ENCODE results near the gene FMN2.
"Not testable (repeated sequence)": the region's sequence is repeated elsewhere in the genome, so short reads cannot be mapped to it uniquely, and the experiment has no call there.

FMN2 gene

DNA sequence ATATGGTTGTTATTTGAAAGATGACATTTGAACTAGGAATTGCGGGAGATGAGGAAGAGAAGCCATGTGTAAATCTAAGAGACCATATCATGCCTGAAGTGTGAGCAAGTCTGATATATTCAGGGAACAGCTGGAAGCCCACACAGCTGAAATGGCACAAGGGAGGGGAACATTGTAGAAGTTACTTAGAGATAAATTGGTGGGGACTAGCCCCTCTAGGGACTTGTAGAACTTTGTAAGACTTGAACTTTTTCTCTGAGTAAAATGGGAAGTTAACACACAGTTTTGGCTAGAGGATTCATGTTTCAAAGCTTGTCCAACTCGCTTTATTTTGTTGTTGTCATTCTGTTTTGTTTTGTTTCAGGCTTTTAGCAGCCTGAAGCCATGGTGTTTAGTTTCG is 216.4 kb downstream of the FMN2 start:
- no peak for DNase-seq (ENCODE audit: low read depth in 3 of 3, low spot score in 1 of 3)

DNA sequence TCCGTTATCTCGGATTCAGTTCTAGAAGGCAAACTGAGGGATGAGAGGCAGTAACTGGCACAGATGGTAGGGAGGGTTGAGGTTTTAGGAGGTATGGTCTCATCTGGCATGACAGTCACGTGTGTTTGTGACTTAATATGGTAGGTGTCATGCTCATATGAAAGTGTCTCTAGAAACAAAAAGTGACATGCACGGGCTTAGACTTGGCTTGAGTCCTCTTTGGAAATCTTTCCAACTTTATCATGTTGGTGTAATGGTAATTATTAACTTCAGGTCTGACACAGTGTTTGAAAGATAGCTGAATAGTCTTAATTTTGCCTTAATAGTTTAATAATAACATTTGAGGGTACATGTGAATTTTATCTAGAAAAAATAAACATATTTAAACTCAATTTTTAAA is 218.1 kb downstream of the FMN2 start:
- no peak for DNase-seq (ENCODE audit: low read depth in 3 of 3, low spot score in 1 of 3)

DNA sequence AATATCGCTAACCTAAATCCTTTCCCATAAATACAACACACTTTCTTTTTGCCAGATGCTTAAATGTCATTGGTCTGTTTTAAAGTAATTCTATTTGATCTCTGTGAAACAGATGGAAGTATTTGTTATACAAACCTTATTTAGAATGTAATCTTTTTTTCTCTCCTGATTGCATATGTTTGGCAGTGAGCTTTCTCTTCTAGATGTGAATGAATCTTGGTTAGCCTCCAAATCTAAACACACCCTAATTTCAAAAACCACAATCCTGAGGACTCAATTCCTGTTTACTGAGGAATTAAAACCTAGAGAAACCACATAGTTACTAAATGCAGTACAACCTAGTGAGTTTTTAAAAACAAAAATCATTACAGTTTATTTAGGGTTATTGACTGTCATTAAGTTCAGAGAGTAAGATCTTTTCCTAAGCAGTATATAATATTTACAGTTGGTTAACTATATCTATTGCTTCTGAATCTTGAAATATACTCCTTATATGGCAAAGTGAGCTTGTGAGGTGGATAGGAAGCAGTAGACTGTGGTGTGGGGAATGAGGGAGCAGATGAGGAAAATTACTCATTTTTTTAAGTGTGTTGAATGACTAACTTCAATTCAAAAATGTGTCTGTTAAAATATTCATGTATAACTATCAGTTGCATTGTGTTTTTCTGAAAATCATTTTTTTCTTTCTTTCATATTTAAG is 218.7 kb downstream of the FMN2 start:
- no peak for DNase-seq (ENCODE audit: low read depth in 3 of 3, low spot score in 1 of 3)

DNA sequence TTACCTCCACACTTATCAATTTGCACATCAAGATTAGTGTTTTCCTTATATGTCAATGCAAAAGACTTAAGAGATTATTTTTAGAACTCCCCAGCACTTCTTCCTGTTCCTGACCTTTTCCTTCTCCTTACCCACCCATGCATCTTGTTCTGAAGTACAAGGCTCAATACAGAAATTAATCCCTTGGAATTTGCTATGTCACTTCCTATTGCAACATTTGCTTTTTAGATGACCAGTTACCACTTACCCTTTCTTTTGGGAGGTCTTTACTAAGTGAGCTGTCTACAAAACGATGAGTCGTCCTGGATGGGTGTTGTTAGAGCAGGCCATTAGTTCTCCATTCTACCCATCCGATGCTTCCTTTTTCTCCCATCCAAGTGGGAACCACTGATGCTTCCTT is 221.2 kb downstream of the FMN2 start:
- DNase-seq (ENCODE audit: low read depth in 3 of 3, low spot score in 1 of 3), result no peak

DNA sequence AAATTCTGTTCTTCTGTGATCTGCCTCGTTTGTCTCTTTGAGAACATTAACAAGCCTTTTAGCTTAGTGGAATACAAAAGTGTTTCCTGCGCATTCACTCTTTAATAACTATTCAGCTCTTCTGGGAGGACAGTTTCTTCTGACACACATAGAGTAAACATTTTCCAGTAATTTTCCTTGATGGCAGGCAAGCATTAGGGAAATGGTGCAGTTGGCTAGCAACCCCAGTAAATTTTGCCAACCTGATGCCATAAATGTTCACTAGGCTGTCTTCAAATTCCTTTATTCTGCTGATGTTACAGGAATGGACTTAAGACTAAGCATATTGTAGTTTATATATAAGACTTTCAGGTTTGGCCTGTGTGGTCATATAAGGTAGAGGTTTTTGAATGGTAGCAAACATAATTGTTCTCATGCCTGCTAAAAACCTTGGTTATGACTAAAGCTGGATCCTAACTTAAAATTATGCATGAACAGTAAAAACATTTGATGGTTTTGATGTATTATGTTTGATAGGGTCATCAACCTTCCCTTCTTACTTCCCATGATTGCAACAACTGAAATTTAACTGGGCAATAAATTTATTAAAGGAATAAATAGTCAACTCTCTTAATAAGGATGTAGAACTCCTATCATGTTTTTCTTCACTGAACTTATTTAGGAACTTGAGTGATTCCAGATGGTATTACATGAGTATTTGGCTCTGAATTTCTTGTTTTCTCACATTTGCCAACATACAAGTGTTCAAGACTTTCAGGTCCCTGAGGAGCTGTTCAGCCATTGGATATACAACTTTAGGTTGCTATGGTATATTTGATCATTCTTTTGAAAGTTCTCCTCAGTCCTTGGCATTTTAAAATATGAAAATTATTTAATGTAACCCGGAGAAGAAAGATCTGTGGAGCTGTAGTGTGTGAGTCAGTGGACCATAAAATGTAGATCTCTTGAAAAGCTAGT is 223.4 kb downstream of the FMN2 start:
- no peak for DNase-seq (ENCODE audit: low read depth in 3 of 3, low spot score in 1 of 3)

DNA sequence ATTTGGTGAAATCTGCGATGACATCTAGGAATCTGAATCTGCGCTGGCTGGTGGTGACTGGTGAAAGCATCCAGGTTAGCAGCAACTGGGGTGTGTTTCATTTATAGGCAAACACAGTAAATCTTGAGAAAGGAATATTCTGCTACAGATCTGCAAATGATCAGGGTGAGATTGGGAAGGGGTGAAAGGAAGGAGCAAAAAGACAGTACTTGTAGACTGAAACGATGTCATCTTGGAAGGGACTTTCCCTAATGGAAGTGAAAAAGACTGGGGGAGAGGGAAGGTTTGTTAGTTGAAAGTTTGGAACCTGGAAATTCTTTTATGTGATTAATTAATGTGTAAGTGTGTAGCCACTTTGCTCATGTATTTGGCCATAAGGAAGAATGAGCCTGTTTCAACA is 228.3 kb downstream of the FMN2 start:
- DNase-seq (ENCODE audit: low read depth in 3 of 3, low spot score in 1 of 3), result no peak

DNA sequence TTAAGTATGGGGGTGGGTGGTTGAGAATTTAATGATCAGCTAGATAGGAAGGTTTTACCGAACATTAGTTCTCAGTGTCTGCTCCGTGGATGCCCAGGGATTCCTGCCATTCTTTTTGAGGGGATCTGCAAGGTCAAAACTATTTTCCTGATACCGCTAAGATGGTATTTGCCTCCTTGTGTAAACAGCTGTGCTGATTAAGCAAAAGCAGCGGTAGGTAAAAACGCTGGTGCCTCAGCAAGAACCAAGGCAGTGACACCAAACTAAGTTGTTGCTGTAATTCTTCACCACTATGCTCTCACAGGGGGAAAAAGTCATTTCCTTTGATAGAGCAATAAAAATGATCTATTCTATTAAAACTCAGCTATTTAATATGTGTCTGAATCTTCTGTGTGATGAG is 229.0 kb downstream of the FMN2 start:
- DNase-seq (ENCODE audit: low read depth in 3 of 3, low spot score in 1 of 3), result no peak

DNA sequence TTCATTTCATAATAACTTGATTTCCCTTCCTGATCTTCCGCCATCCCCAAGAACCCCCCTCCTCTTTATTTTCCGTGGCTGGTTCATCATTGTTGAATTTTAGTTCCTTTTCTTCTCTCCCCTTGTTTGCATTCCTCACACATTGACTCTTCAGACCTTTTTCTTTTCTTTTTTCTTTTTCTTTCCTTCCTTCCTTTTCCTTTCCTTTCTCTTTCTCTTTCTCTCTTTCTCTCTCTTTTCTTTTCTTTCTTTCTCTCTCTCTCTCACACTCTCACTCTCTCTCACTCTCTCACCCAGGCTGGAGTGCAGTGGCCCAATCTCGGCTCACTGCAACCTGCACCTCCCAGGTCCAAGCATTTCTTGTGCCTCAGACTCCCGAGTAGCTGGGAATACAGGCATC is 231.3 kb downstream of the FMN2 start:
- DNase-seq (ENCODE audit: low read depth in 3 of 3, low spot score in 1 of 3), result no peak

DNA sequence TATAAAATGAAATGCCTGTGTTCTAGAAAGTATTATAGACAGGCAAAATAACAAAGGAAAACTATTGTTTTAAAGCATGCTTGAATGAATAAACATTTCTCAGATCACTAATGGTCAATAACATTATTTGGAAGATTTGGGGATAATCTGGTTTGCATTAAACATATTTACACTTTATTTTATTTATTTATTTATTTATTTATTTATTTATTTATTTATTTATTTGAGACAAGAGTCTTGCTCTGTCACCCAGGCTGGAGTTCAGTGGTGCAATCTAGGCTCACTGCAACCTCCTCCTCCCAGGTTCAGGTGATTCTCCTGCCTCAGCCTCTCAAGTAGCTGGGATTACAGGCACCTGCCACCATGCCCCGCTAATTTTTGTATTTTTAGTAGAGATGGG is 236.7 kb downstream of the FMN2 start:
- not testable (repeated sequence) for DNase-seq (ENCODE audit: low read depth in 3 of 3, low spot score in 1 of 3)

DNA sequence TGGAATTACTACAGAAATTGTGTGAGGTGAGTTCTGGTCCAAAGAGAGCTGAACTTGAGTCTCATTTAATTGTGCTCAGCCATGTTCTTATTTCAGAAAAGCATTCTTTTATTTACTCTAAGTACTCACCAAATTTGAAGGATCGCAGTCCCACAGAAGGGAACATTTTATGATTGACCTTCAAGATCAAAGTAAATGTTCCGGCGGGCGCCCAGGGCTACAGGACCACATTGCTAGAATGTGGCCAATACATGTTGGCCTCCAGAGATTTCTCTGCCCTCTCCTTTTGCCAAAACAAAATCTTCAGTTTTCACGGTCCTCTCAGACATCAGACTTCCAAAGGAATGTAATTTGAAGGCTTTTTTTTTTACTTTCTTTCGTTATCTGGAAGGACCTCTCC is 237.8 kb downstream of the FMN2 start:
- no peak for DNase-seq (ENCODE audit: low read depth in 3 of 3, low spot score in 1 of 3)

DNA sequence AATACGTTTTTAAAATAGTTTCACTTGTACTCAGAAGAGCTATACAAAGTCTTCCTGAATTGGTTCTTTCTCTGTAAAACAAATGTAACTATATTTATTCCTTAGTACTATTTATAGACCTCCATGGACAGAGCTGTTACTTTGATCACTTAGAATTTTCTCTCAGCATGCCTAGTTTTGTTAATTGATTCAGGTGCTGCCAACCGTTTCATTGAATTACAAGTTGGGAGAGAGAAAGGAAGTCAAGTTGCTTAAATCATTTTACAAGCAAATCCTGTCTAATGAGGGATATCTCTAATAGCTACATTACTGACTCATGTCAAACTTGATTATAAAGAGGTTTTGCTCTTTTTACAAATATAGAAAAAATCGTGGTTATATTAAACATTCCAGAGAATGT is 241.0 kb downstream of the FMN2 start:
- DNase-seq (ENCODE audit: low read depth in 3 of 3, low spot score in 1 of 3), result no peak

DNA sequence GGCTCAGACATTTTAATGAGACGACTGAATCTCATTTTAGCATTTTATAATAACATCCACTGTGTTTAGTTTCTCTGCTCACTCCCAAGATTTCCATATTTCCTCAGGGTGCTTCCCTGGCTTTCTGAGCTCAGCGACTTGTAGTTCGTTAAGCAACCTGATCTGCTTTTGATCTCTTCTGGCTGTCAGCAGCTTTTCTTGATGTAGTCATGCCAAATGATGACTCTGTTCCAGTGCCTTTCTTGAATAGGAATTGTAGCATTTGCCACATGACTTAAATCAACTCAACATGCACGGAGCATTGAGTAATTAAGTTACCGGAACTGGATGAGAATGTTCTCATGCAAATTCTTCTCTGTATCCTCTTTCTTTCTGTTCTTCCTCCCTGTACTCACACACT is 246.1 kb downstream of the FMN2 start:
- no peak for DNase-seq (ENCODE audit: low read depth in 3 of 3, low spot score in 1 of 3)

DNA sequence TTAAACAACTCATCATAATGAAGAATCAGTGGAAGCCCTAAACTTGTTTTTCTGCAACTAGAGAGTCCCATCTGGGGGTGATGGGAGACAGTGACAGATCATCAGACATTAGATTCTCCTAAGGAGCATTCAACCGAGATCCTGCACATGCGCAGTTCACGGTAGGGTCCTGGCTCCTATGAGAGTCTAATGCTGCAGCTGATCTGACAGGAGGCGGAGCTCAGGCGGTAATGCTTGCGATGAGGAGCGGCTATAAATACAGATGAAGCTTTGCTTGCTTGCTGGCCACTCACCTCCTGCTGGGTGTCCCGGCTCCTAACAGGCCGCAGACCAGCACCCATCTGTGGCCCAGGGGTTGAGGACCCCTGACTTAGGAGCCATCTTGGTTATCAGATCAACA is 247.2 kb downstream of the FMN2 start:
- no peak for DNase-seq (ENCODE audit: low read depth in 3 of 3, low spot score in 1 of 3)

DNA sequence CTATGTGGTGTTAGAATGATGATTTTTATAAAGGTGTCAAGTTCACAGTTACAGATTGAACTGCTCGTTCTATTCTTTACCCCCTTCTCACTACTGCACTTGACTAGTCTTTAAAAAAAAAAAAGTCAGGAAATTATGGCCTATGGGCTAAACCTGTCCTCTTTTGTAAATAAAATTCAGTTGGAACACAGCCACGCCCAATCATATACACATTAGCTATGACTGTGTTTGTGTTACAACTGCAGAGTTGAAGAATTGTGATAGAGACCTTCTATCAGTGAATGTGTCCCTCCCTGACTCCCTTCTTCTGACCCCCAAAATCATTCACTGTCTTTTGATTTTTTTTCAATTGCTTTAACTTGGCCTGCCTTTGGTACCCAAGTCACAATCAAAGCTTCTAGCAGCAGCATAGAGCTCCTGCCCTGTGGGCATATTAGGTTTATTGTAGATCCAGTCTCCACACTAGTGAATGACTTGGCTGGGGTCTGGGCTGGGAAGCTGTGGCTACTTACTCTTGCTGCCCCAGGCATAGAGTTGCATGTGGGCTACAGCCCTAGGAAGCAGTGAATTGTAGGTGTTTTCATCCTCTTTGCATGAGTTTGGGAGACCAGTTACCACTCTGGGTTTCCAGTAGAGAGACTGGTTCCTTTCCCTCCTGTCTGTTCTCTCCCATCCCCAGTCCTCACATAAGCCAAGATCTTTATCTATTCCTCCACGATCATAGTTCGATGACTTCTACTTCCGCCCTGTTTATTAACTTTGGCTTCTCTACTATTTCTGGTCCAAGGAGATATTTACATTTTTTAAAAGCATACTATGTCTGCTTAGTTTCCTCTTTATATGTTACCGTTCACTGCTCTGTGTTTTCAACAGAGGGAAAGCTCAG is 249.9 kb downstream of the FMN2 start:
- no peak for DNase-seq (ENCODE audit: low read depth in 3 of 3, low spot score in 1 of 3)

DNA sequence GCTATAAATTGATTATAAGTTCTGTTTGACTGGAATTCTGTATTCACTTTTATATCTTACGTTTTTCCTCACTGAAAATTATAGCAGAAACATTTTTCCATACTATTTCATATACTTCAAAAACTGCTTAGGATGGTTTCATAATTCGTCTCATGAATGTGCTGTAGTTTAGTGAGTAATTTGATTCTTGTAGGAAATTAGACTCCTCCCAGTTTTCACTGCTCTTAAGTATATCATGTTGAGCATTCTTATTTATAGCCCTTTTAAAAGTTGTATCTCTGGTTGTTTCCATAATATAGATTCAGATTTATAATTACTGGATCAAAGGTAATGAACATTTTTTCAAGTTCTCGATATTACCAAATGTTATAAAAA is 250.6 kb downstream of the FMN2 start:
- DNase-seq (ENCODE audit: low read depth in 3 of 3, low spot score in 1 of 3), result no peak

DNA sequence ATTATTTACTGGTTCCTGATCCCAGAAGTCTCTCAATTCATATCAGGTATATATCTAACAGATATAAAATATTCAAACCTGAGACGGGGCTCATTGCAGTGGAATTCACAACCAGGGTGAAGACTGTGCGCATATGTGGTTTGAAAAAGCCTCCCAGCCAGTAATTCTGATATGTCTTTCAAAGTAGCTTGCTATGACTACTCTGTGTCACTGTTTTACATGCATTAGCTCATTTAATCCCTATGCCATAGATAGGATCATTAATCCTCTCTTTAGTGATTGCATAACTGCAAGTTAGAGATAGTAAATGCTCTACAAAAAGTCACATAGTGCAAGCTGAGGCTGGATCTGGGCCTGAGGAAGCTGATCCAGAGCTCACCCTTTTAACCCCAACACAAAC is 251.4 kb downstream of the FMN2 start:
- no peak for DNase-seq (ENCODE audit: low read depth in 3 of 3, low spot score in 1 of 3)

DNA sequence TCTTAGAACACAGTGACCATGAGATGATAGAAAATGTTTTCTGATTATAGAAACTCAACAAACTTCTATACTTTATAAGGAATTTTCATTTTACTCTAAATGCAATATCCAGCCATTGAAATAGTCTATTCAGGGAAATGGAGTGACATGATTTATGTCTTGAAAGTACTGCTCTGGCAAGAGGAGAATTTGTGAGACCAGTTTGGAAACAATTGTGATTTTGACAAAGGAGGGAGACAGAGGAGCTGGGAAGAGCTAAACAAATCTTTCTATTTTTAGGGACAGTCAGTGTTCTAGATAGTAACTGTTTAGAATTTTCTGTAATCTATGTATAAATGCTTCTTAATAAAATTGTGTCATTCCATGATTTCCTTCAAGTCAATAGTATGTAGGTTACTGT is 252.3 kb downstream of the FMN2 start:
- DNase-seq (ENCODE audit: low read depth in 3 of 3, low spot score in 1 of 3), result no peak

DNA sequence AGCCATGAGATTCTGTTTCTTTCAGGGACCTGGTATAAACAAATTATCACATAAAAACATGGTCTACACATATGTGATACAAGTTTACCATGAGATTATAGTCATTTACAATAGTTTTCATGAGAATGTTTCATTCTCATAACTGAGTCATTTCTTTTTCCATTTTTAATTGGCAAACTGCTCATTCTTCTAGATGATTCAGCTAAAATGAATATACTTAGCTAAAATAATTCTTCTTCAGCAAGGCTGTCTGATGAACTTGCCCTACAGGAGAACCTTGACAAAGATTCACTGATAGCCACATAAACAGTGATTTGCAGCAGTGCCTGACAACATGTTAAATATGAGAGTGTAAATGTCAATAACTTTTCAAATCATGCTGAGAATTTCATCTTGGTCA is 253.2 kb downstream of the FMN2 start:
- no peak for DNase-seq (ENCODE audit: low read depth in 3 of 3, low spot score in 1 of 3)

DNA sequence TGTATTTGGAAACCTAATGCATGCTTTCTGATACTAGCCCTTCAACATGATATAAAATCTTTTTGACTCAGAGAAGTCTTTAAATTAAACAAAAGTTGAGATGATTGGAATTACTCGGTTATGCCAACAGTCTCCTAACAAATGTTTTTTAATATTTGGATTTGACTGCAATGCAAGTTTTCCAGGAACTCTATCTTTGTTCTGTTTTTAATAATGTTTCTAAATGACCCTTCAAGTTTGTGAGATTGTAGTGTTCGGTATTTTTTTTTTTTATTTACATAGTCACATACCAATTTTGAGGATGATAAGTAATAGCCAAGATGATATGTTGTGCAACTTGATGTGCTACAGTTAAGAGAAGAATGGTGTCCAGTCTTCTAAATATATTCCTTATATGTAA is 258.0 kb downstream of the FMN2 start:
- no peak for DNase-seq (ENCODE audit: low read depth in 3 of 3, low spot score in 1 of 3)

DNA sequence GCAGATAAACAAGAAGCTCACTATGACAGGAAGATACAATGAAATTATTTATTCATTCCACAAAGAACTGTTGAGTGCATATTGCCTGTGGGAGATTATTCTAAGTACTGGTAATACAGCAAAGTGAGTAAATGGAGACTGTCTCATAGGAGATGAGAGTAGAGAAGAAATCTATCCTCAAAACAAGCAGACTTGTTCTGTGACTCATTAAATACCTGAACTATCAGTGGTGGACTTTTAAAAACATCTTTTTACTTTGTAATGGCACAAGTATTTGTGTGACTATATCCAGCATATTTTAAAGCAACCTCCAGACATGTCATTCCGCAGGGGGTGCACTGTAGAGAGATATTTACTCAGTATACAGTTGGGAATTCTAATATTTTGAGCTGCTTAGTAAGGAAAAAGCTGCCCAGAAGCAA is 259.2 kb downstream of the FMN2 start:
- DNase-seq (ENCODE audit: low read depth in 3 of 3, low spot score in 1 of 3), result no peak

DNA sequence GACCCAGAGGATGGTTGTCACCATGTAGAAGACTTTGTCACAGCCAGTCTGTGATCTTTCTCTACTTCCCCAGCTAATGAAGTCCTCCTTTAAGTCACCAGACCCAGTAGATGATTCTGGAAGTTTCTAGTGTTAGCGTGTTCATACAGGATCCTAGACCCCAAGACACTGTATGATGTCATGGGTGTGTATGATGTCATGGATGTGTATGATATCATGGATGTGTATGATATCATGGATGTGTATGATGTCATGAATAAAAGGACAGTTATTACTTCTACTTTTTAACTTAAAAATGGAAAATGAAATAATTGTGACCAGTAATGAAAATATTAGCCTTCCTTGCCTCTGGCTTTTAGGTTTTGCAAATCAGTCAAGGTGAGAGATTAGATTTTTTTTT is 260.0 kb downstream of the FMN2 start:
- no peak for DNase-seq (ENCODE audit: low read depth in 3 of 3, low spot score in 1 of 3)

DNA sequence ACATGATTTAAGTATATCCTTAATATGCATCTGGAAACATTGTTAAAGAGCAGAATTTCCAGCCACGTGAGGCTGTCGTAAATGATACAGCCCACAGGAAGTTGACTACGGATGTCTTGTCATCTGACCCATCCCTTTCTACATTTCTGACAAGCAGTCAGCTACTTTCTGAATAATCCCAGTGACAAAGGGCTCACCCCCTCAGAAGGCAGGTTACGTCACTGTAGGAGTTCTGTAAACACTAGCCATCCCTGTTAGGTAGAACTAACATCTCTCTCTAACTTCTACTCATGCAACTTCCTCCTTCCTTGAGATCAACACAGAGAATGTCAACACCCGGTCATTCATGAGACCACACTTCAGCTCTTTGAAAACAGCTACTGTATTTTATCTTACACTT is 261.1 kb downstream of the FMN2 start:
- no peak for DNase-seq (ENCODE audit: low read depth in 3 of 3, low spot score in 1 of 3)

Data from stimulated activated CD4-positive, alpha-beta T cell treated with anti-CD3 and anti-CD28 coated beads, TNF-alpha, amount 100 ng/mL, for 1 hour (primary cell).